ENCODE measurements around the gene APOBEC2. TPM values are rescaled to one million over a fixed set of nuclear protein-coding genes. Genes with fewer than 3 reads are reported as not detected.

The APOBEC2 gene
- total and polyA plus RNA-seq, 2 of the 13 experiments (the other 11 are each of a cell fraction or from before 2014, with no cell fraction given), result 0.09 TPM; not detected in 1

GRCh38 chr6:41093729-41094128 is 40.7 kb downstream of the APOBEC2 start:
- DNase-seq (ENCODE audit: low spot score) (no peak), FAIRE-seq (no peak), ATAC-seq (no peak)
- H3K4me2 ChIP-seq (ENCODE audit: low read depth, low read length), result no peak overlapping the region
- no peaks in the 10 kb centered on the region for H3K27me3 ChIP-seq (ENCODE audit: control insufficient read depth in 1 of 2, insufficient read depth in 2 of 2, low read length in 2 of 2)
- ChIA-PET CTCF (ENCODE audit: low intra/inter-chr PET ratio, low total read pairs) (no interaction called here), POLR2A (no interaction called here)
- H3K79me2 ChIP-seq (ENCODE audit: insufficient read depth, low read length), result no peaks in the 10 kb centered on the region
- H3K9me3 ChIP-seq (ENCODE audit: low read length), result no peaks in the 10 kb centered on the region
- BruUV-seq (replicated peaks), result no TSS peak
- no peak overlapping the region for H3K4me3 ChIP-seq (replicated peaks in 1 of 3; ENCODE audit: insufficient read depth in 1 of 3, low read depth in 2 of 3, low read length in 3 of 3)
- no peak overlapping the region for H2AFZ ChIP-seq (ENCODE audit: low read length)
- H3K9ac ChIP-seq (ENCODE audit: insufficient read depth, low read depth, low read length), result no peak overlapping the region
- no peaks in the 10 kb centered on the region for H3K4me1 ChIP-seq (ENCODE audit: insufficient read depth, low read length)
- in situ Hi-C loops (cut with HindIII; ENCODE audit: extremely low pct_ligation_motif_present, low pct_unique_long_range_greater_than_20kb), result loop anchor here (5.0 kb wide), 1 partner anchor 89 kb away; no protein-coding TSS in a partner anchor
- H3K27ac ChIP-seq (ENCODE audit: extremely low read length, insufficient read depth, low read length), result no peak overlapping the region
- peaks cover 55 to 93% of the 10 kb centered on the region in 2 experiments for H3K36me3 ChIP-seq (replicated peaks in 1 of 2; ENCODE audit: control insufficient read depth in 1 of 2, insufficient read depth in 2 of 2, low read length in 2 of 2)
- intact Hi-C loops (cut with micrococcal nuclease; ENCODE audit: unreplicated experiment), result loop anchor here (5.0 kb wide), 1 partner anchor 224 kb away; no protein-coding TSS in a partner anchor
- 88% methylated on average over 6 of the region's 6 CpGs for WGBS (ENCODE audit: low lambda C conversion rate)
- H4K20me1 ChIP-seq (ENCODE audit: insufficient read depth, low read length), result no peaks in the 10 kb centered on the region; the same call in 1 of the 2 replicates
- TF ChIP-seq HMG20B (CRISPR knock-in tag; conservative IDR thresholded peaks at IDR 0.05) (no peak), NCOA5 (CRISPR knock-in tag; IDR thresholded peaks at IDR 0.05) (no peak), RBAK (CRISPR knock-in tag; IDR thresholded peaks at IDR 0.05) (no peak), ELF1 (CRISPR knock-in tag; IDR thresholded peaks at IDR 0.05) (no peak), ZNF775 (CRISPR knock-in tag; IDR thresholded peaks at IDR 0.05; ENCODE audit: borderline replicate concordance) (no peak), ZNF841 (CRISPR knock-in tag; IDR thresholded peaks at IDR 0.05; ENCODE audit: borderline replicate concordance) (no peak), NFYC (CRISPR knock-in tag; IDR thresholded peaks at IDR 0.05) (no peak), ZHX2 (IDR thresholded peaks at IDR 0.05; ENCODE audit: low read depth) (no peak), ZHX2 (CRISPR knock-in tag; IDR thresholded peaks at IDR 0.05; ENCODE audit: borderline replicate concordance) (no peak), MYC (CRISPR knock-in tag; IDR thresholded peaks at IDR 0.05; ENCODE audit: borderline replicate concordance) (no peak), FOSL2 (CRISPR knock-in tag; IDR thresholded peaks at IDR 0.05) (no peak), ZBTB1 (CRISPR knock-in tag; IDR thresholded peaks at IDR 0.05; ENCODE audit: borderline replicate concordance) (no peak), ARHGAP35 (CRISPR knock-in tag; IDR thresholded peaks at IDR 0.05; ENCODE audit: borderline replicate concordance) (no peak), CREB1 (IDR thresholded peaks at IDR 0.05) (no peak), CREB1 (CRISPR knock-in tag; IDR thresholded peaks at IDR 0.05) (no peak), NCOA2 (CRISPR knock-in tag; IDR thresholded peaks at IDR 0.05) (no peak), ZBTB38 (CRISPR knock-in tag; IDR thresholded peaks at IDR 0.05) (no peak), MLX (CRISPR knock-in tag; IDR thresholded peaks at IDR 0.05) (no peak)
- TF ChIP-seq, protein P1, sequence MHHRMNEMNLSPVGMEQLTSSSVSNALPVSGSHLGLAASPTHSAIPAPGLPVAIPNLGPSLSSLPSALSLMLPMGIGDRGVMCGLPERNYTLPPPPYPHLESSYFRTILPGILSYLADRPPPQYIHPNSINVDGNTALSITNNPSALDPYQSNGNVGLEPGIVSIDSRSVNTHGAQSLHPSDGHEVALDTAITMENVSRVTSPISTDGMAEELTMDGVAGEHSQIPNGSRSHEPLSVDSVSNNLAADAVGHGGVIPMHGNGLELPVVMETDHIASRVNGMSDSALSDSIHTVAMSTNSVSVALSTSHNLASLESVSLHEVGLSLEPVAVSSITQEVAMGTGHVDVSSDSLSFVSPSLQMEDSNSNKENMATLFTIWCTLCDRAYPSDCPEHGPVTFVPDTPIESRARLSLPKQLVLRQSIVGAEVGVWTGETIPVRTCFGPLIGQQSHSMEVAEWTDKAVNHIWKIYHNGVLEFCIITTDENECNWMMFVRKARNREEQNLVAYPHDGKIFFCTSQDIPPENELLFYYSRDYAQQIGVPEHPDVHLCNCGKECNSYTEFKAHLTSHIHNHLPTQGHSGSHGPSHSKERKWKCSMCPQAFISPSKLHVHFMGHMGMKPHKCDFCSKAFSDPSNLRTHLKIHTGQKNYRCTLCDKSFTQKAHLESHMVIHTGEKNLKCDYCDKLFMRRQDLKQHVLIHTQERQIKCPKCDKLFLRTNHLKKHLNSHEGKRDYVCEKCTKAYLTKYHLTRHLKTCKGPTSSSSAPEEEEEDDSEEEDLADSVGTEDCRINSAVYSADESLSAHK (CRISPR knock-in tag; IDR thresholded peaks at IDR 0.05; ENCODE audit: borderline replicate concordance), result no peak
